ENCODE measurements around the gene MCRIP2. TPM values are rescaled to one million over a fixed set of nuclear protein-coding genes. Genes with fewer than 3 reads are reported as not detected.
A peak's percentile ranks its signal among the peaks of the same experiment; 100 is the strongest.

Gene MCRIP2
- polyA plus RNA-seq, 2 of the 4 experiments (the other 2 are of a cell fraction) = 10.7 to 21.3 TPM

- CTCF ChIA-PET = interaction anchor here (0.5 to 13.5 kb wide), 23 partner anchors 10 to 657 kb away, joined by 3 to 105 read pairs (median 7); partner anchors contain the start of genes MCRIP2, METTL26, RHBDL1 and WDR90
- Histone ChIP-seq H3K27ac (peak overlapping the region in 1 of 2 experiments; percentile 79; a peak in 3 of 6 replicates), H3K9me3 (no peaks in the 10 kb centered on the region), H3K4me2 (peak overlapping the region; percentile 65), H3K4me1 (peaks cover 14% of the 10 kb centered on the region), H3K4me3 (no peak overlapping the region)
- peak; percentile 3 to 5; a peak in 5 of 6 replicates for ATAC-seq
- WGBS (ENCODE audit: missing lambda C conversion rate) = 52% methylated on average over 5 of the region's 6 CpGs
- TF ChIP-seq KDM1A (IDR thresholded peaks at IDR 0.05; ENCODE audit: low read depth) (no peak), EHF (CRISPR knock-in tag; IDR thresholded peaks at IDR 0.05) (no peak), E2F6 (IDR thresholded peaks at IDR 0.05; ENCODE audit: borderline replicate concordance, low read depth) (no peak), CEBPB (IDR thresholded peaks at IDR 0.05) (no peak), TP53 (CRISPR knock-in tag; IDR thresholded peaks at IDR 0.05) (no peak), PBX3 (IDR thresholded peaks at IDR 0.05) (no peak), PHF8 (IDR thresholded peaks at IDR 0.05; ENCODE audit: borderline replicate concordance, low read depth) (no peak), FOSL2 (IDR thresholded peaks at IDR 0.05) (no peak), FOSL2 (CRISPR knock-in tag; IDR thresholded peaks at IDR 0.05) (no peak), RNF2 (IDR thresholded peaks at IDR 0.05; ENCODE audit: borderline replicate concordance, low read depth) (no peak), SMC3 (IDR thresholded peaks at IDR 0.05) (no peak), REST (IDR thresholded peaks at IDR 0.05) (no peak), FOSB (CRISPR knock-in tag; IDR thresholded peaks at IDR 0.05) (no peak), USF2 (IDR thresholded peaks at IDR 0.05) (no peak), GATA3 (IDR thresholded peaks at IDR 0.05; ENCODE audit: borderline replicate concordance) (no peak), ZFP36 (IDR thresholded peaks at IDR 0.05; ENCODE audit: borderline replicate concordance, partially characterized antibody) (no peak), CTCF (IDR thresholded peaks at IDR 0.05) (no peak), CHD4 (IDR thresholded peaks at IDR 0.05; ENCODE audit: borderline replicate concordance) (no peak), MAFK (IDR thresholded peaks at IDR 0.05; ENCODE audit: partially characterized antibody) (no peak), MYC (IDR thresholded peaks at IDR 0.05; ENCODE audit: borderline replicate concordance, low read length) (no peak)
- POLR2A ChIA-PET = interaction anchor here (1.0 to 1.4 kb wide), 2 partner anchors 15 to 31 kb away, joined by 3 read pairs; partner anchors contain the start of gene RHBDL1
- no peak for DNase-seq (ENCODE audit: low read depth in 1 of 2, low spot score in 1 of 2)
- no peak for FAIRE-seq
These were observed 18.5 kb downstream of the MCRIP2 start for GRCh38 chr16:660132-660458.
